ENCODE data around the gene XPC.

Gene XPC

GRCh38 chr3:14135581-14135980 is 42.8 kb downstream of the XPC start:
- TF ChIP-seq TAF1 (IDR thresholded peaks at IDR 0.05; ENCODE audit: low read depth): no peak
- TF ChIP-seq TEAD4 (IDR thresholded peaks at IDR 0.05): no peak
- no peak for TF ChIP-seq RAD21 (IDR thresholded peaks at IDR 0.05; ENCODE audit: low read depth)
- no peak for TF ChIP-seq ZBTB7A (IDR thresholded peaks at IDR 0.05; ENCODE audit: low read depth)
- no peak for TF ChIP-seq CEBPB (IDR thresholded peaks at IDR 0.05)
- TF ChIP-seq TCF12 (IDR thresholded peaks at IDR 0.05; ENCODE audit: low read depth): no peak
- no peak for TF ChIP-seq MAX (IDR thresholded peaks at IDR 0.05)
- no peak for TF ChIP-seq CREB1 (IDR thresholded peaks at IDR 0.05; ENCODE audit: low read depth)
- no peak for TF ChIP-seq REST (IDR thresholded peaks at IDR 0.05; ENCODE audit: low read depth)
- no peak for TF ChIP-seq NFIC (IDR thresholded peaks at IDR 0.05)
- TF ChIP-seq FOXM1 (IDR thresholded peaks at IDR 0.05; ENCODE audit: borderline replicate concordance, low read depth): no peak
- TF ChIP-seq EP300 (IDR thresholded peaks at IDR 0.05; ENCODE audit: borderline replicate concordance): no peak
- no peak for TF ChIP-seq YY1 (IDR thresholded peaks at IDR 0.05; ENCODE audit: low read depth)
- TF ChIP-seq USF1 (IDR thresholded peaks at IDR 0.05): no peak
- no peak for TF ChIP-seq EGR1 (IDR thresholded peaks at IDR 0.05)

DNA sequence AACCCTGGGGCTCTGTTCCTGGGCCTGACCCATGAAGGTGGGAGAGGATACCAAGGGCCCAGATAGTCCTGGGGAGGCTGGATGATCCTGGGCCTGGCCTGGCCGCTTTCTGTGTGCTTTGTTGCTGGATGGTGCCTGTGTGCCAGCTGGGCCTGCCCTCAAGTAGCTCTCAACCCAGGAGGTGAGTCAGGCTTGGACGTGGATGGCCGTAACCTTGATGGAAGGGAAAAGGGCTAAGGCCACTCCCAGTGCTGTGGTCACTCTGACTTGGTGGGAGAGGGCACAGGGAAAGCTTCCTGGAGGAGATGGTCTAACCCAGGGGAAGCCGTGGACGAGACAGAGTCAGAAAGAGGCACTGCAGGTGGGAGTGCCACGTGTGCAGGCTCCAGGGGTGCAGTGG is 44.1 kb downstream of the XPC start:
- TF ChIP-seq USF1 (IDR thresholded peaks at IDR 0.05) (no peak), CREB1 (IDR thresholded peaks at IDR 0.05; ENCODE audit: low read depth) (no peak), TAF1 (IDR thresholded peaks at IDR 0.05; ENCODE audit: low read depth) (no peak)

DNA sequence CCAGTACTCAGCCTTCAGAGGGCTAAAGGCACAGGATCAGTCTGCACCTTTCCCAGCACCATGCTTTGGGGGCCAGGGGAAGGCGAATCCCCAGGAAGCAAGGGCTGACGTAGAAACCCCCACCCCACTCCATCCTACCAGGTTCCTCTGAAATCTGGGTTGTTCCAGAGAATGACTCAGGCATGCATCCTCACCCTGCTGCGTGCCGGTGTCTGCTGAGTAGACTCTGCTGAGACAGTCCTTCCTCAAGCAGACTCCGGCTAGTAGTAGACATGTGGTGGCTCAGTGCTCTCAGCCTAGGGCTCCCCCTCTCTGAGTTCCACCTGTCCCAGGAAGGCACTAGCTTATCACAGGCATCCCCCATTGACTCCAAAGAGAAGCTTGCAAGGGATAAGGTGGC is 44.5 kb downstream of the XPC start:
- TF ChIP-seq CREB1 (IDR thresholded peaks at IDR 0.05; ENCODE audit: low read depth): no peak

DNA sequence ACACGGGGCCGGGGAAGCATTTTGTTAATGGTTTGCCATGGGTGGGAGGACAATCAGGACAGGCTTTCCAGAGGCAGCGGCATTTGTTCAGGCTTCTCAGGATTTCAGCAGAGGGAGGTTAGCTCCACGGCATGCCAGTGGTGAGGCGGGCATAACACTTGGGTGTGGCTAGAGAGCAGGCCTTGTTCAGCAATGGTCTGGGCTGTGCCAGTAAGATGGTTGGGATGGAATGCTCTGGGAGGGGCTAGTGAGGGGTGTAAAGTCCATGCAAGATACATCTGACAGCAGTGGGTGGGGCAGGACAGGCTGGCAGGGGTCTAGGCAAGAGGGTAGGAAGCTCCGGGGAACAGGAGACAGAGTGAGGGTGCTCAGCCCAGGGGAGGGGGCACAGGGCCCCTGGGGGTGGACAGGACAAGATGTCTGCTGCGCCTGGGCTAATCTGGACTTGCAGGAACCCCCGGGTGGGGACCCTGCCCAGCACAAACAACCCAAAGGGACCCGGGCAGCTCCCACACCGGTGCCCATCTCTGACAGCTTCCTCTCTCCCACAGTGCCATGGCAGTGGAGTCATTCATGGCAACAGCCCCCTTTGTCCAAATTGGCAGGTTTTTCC is 45.1 kb downstream of the XPC start:
- TF ChIP-seq EP300 (IDR thresholded peaks at IDR 0.05; ENCODE audit: borderline replicate concordance): no peak
- no peak for TF ChIP-seq EGR1 (IDR thresholded peaks at IDR 0.05)
- no peak for TF ChIP-seq ZBTB7A (IDR thresholded peaks at IDR 0.05; ENCODE audit: low read depth)

- TF ChIP-seq CEBPB (IDR thresholded peaks at IDR 0.05): no peak
- no peak for TF ChIP-seq USF1 (IDR thresholded peaks at IDR 0.05)
- TF ChIP-seq YY1 (IDR thresholded peaks at IDR 0.05; ENCODE audit: low read depth): no peak
- TF ChIP-seq TEAD4 (IDR thresholded peaks at IDR 0.05): no peak
- no peak for TF ChIP-seq NFIC (IDR thresholded peaks at IDR 0.05)
- no peak for TF ChIP-seq FOXM1 (IDR thresholded peaks at IDR 0.05; ENCODE audit: borderline replicate concordance, low read depth)
- no peak for TF ChIP-seq EGR1 (IDR thresholded peaks at IDR 0.05)
- no peak for TF ChIP-seq RAD21 (IDR thresholded peaks at IDR 0.05; ENCODE audit: low read depth)
- TF ChIP-seq EP300 (IDR thresholded peaks at IDR 0.05; ENCODE audit: borderline replicate concordance): no peak
- no peak for TF ChIP-seq CREB1 (IDR thresholded peaks at IDR 0.05; ENCODE audit: low read depth)
- TF ChIP-seq TAF1 (IDR thresholded peaks at IDR 0.05; ENCODE audit: low read depth): no peak
- TF ChIP-seq TCF12 (IDR thresholded peaks at IDR 0.05; ENCODE audit: low read depth): no peak
Observed at GRCh38 chr3:14132689-14133088, 45.7 kb downstream of the XPC start.

GRCh38 chr3:14132120-14132519 is 46.3 kb downstream of the XPC start:
- TF ChIP-seq MAX (IDR thresholded peaks at IDR 0.05): no peak
- TF ChIP-seq EGR1 (IDR thresholded peaks at IDR 0.05): no peak
- TF ChIP-seq RAD21 (IDR thresholded peaks at IDR 0.05; ENCODE audit: low read depth): no peak
- TF ChIP-seq EP300 (IDR thresholded peaks at IDR 0.05; ENCODE audit: borderline replicate concordance): no peak
- TF ChIP-seq TEAD4 (IDR thresholded peaks at IDR 0.05): no peak
- no peak for TF ChIP-seq CEBPB (IDR thresholded peaks at IDR 0.05)
- TF ChIP-seq TAF1 (IDR thresholded peaks at IDR 0.05; ENCODE audit: low read depth): no peak
- no peak for TF ChIP-seq USF1 (IDR thresholded peaks at IDR 0.05)
- no peak for TF ChIP-seq CREB1 (IDR thresholded peaks at IDR 0.05; ENCODE audit: low read depth)
- no peak for TF ChIP-seq NFIC (IDR thresholded peaks at IDR 0.05)
- no peak for TF ChIP-seq YY1 (IDR thresholded peaks at IDR 0.05; ENCODE audit: low read depth)
- TF ChIP-seq REST (IDR thresholded peaks at IDR 0.05; ENCODE audit: low read depth): no peak
- TF ChIP-seq TCF12 (IDR thresholded peaks at IDR 0.05; ENCODE audit: low read depth): no peak
- TF ChIP-seq ZBTB7A (IDR thresholded peaks at IDR 0.05; ENCODE audit: low read depth): no peak
- no peak for TF ChIP-seq FOXM1 (IDR thresholded peaks at IDR 0.05; ENCODE audit: borderline replicate concordance, low read depth)

Data from Ishikawa (cell line).